SK-N-SH (cell line): ENCODE results near the gene MALRD1.

ENCODE experiments used
- EZH2phosphoT487 ChIP-seq: fragments of 200-600 bp; sonication (generic); IDR thresholded peaks from 2 replicates; pipeline ENCODE4 v1.6.1; 2017; ENCODE audit warnings: low read depth, mixed run types, mild to moderate bottlenecking, antibody characterized with exemption, moderate library complexity, borderline replicate concordance
- GATA2 ChIP-seq: sonication (generic); formaldehyde crosslinking; IDR thresholded peaks from 2 replicates; pipeline ENCODE4 v1.5.0; 2020; ENCODE audit warnings: mild to moderate bottlenecking, missing genetic modification reagents
- JUND ChIP-seq: IDR thresholded peaks from 2 replicates; pipeline ENCODE4 v1.4.0; 2012
- POLR2AphosphoS5 ChIP-seq: IDR thresholded peaks from 2 replicates; pipeline ENCODE4 v1.6.1; 2012; ENCODE audit warnings: low read depth, low read length
- RAD21 ChIP-seq: IDR thresholded peaks from 2 replicates; pipeline ENCODE4 v1.6.1; 2012; ENCODE audit warnings: mild to moderate bottlenecking, low read length
- REST ChIP-seq: IDR thresholded peaks from 2 replicates; pipeline ENCODE4 v1.6.1; 2012; ENCODE audit warnings: mild to moderate bottlenecking, low read depth, low read length, moderate library complexity
- SIN3A ChIP-seq: IDR thresholded peaks from 2 replicates; pipeline ENCODE4 v1.6.1; 2012; ENCODE audit warnings: low read depth, mild to moderate bottlenecking, low read length, moderate library complexity, borderline replicate concordance
- TAF1 ChIP-seq: IDR thresholded peaks from 2 replicates; pipeline ENCODE4 v1.6.1; 2012; ENCODE audit warnings: low read depth, mild to moderate bottlenecking, low read length, moderate library complexity, borderline replicate concordance
- TCF12 ChIP-seq: IDR thresholded peaks from 2 replicates; pipeline ENCODE4 v1.4.0; 2012
- TEAD4 ChIP-seq: IDR thresholded peaks from 2 replicates; pipeline ENCODE4 v1.4.0; 2012; ENCODE audit warnings: mild to moderate bottlenecking, borderline replicate concordance; ENCODE audit not compliant: insufficient read depth
- TF ChIP-seq, protein P1 (sequence below): fragments of 200-600 bp; sonication (generic); IDR thresholded peaks from 2 replicates; pipeline ENCODE4 v1.6.1; 2017; ENCODE audit warnings: antibody characterized with exemption, mild to moderate bottlenecking, moderate library complexity

DNA sequence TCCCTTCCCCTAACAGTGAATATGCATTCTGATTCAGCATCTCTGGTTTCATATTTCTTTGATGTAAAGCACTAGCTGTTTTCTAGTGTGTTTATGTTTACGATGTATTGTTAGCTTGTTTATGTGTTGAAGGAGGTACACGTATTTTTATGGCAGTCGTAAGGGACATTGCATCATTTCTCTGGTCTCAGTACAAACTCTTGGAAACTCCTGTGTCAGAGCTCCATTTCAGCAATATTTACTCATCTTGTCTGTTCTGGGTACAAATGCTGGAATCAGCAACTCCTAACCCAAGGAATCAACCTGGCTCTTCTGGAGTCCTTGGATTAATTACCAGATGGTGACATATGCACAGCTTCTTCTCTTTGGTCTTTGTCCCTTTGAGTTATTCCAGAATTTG is 497.6 kb downstream of the MALRD1 start:
- TF ChIP-seq, protein P1, sequence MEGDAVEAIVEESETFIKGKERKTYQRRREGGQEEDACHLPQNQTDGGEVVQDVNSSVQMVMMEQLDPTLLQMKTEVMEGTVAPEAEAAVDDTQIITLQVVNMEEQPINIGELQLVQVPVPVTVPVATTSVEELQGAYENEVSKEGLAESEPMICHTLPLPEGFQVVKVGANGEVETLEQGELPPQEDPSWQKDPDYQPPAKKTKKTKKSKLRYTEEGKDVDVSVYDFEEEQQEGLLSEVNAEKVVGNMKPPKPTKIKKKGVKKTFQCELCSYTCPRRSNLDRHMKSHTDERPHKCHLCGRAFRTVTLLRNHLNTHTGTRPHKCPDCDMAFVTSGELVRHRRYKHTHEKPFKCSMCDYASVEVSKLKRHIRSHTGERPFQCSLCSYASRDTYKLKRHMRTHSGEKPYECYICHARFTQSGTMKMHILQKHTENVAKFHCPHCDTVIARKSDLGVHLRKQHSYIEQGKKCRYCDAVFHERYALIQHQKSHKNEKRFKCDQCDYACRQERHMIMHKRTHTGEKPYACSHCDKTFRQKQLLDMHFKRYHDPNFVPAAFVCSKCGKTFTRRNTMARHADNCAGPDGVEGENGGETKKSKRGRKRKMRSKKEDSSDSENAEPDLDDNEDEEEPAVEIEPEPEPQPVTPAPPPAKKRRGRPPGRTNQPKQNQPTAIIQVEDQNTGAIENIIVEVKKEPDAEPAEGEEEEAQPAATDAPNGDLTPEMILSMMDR, result no peak
- no peak for TF ChIP-seq TAF1
- TF ChIP-seq EZH2phosphoT487, result no peak
- TF ChIP-seq TCF12, result no peak
- TF ChIP-seq RAD21, result no peak
- no peak for TF ChIP-seq GATA2 (CRISPR knock-in tag)
- no peak for TF ChIP-seq REST
- no peak for TF ChIP-seq TEAD4
- no peak for TF ChIP-seq JUND
- no peak for TF ChIP-seq SIN3A
- TF ChIP-seq POLR2AphosphoS5, result no peak
